Measurements from ENCODE around the gene RUBCN.

RUBCN gene

DNA sequence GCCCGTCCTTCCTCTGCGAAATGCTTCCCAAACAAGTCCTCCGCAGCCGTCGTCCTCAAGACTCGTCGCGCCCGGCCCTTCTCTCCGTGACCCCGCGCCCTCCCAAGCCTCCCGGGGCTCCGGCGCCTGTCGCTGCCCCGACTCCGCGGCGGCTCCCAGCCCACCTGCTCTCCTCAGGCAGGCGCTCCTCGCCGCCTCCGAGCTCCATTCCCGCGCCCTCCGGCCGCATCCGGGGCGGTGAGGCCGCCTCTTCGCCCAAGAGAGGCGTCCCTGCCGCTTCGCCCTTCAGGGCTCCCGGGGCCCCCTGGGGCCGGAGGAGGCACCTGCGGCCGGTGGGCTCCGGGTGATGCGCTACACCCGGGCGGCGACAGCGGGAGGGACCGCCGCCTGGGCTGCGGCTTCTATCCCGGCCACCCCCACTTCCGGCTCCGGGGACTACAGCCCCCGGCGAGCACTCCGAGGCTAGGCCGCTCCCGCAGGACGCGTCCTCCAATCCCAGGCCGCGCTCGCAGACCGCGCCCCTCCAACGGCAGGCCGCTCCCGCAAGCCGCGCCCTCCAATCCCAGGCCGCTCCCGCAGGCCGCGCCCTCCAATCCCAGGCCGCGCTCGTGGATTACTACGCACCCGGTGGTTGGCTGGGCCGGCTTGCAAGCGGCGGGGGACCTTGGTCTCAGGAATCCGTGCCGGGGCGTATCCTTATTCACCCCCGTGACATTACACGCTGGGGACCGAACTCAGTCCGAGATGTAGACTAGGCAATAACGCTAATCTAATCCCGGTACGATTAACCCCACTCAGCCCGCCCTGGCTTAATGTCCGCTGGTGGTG is at the start of gene RUBCN:
TSS of gene RUBCN (minus strand) at position 414 of the 828 bp plus-strand sequence. CDS start at position 229, 185 bp downstream.
- peak; percentile 81 to 87 for DNase-seq (ENCODE audit: low read depth in 2 of 2)

DNA sequence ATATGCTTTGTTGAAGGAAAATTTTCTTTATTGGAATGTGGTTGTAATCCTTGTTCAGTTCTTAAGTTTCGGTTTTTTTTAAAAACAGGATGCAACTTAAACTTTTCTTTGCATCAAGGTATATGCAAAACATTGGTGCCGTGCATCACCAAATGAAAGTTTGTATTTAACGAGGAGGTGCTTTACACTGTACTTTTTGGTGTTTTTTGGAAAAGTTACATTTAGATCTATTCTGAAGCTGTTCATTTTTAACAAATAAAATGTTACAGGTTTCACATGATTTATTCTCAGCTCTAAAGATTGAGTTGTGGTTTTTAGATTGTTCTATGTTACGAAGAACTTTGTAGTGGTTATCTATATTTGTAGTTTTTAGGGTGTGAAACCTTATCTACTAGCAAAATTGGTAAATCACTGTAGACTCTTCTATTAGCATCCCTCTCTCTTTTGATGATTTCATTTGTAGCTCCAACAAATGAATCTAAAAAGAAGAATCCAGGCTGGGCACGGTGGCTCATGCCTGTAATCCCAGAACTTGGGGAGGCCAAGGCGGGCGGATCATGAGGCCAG is 47.4 kb upstream of the RUBCN start:
- DNase-seq (ENCODE audit: low read depth in 2 of 2) = no peak

DNA sequence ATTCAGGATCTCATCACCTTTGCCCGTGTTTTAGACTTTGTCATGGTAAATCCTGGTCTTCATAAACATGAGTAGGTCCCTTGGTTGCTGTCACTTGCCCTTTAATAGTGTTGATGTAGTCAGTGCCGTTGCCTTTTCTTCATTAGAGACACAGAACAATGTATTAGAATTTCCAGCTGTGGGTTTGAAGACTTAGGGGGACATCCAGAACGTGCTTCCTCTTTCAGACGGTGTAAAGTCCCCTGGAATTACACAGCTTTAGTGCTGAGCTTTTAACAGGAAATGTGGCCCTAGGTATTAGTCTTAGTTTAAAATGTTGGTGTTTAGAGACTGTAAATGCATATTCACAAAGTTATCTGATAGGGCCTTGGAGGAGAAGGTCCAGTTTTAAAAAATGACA is 45.5 kb upstream of the RUBCN start:
- DNase-seq (ENCODE audit: low read depth in 2 of 2) = no peak

DNA sequence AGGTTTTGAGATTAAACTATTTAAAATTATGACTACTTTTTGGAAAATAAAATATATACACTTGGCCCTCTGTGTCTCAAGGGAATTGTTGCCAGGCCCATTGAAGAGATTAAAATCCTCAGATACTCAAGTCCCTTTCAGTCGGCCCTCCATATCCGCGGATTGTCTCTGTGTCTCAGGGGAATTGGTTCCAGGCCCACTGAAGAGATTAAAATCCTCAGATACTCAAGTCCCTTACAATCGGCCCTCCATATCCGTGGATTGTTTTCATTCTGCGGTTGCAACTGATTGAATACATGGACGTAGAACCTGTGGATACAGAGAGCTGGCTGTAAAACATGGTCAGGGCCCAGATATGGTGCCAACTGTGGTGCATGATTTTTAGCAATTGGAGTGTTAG is 38.6 kb upstream of the RUBCN start:
- no peak for DNase-seq (ENCODE audit: low read depth in 2 of 2)

DNA sequence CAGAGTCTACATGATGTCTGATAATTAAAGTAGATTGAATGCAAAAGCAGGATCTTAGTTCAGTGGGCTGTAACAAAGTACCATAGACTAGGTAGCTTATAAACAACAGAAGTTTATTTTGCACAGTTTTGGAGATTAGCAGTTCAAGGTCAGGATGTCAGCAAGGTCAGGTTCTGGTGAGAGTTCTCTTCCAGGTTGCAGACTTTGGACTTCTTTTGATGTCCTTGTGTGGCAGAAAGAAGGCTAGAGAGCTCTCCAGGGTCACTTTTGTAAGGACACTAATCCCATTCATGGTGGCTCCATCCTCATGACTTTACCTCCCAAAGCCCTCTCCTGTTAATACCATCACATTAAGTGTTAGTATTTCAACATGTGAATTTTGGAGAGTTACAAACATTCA is 25.1 kb upstream of the RUBCN start:
- DNase-seq (ENCODE audit: low read depth in 2 of 2) = no peak

DNA sequence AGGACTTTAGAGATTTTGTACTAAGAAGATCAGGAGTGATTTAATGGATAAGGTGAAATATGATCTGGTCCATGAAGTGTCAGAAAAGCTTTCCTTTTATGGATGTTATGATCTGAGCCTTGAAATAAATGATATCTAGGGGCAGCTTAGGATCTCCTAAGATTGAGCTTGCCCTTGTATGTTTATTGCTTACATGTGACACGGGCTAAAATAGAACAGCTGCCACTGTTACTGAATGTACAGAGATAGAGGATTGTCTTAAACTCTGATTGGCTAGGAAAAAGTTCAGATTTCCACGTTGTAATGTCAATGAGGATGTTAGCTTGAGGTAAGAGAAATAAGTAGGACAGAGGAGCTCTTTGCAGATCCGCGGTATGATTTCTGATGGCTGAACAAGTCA is 21.8 kb upstream of the RUBCN start:
- no peak for DNase-seq (ENCODE audit: low read depth in 2 of 2)

DNA sequence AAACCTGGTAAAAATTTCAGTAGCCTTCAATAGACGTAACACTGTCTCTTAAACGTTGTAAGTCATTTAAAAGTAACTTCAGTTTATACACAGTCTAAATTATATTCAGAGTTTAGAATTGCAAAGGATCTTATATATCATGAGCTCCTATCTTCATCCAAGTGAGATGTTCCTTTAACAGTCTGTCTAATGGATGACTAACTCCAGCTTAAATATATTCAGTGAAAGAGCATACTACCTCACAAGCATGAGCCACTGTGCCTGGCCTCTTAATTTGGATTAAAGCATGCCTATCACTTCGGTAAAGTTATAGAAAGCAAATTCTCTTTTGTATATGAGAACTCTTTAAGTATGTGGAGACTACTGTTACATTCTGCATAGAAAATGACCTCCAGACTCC is 20.0 kb upstream of the RUBCN start:
- DNase-seq (ENCODE audit: low read depth in 2 of 2) = no peak

DNA sequence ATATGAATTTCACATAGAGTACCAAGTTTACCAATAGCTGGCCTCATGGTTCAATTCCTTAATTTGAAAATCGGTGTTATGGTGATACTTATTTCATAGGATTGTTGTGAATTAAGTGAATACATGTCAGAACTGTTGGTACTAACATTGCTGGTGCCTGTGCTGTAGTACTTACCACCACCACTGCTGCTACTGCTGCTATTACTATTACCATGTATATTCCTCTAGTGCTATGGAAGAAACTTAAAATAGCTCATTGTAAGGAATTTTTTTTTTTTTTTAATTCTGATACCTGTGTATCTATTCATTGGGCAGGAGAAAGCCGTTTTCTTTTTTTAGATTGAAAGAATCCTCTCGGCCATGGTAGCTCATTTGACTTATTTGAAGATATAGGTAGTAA is 16.6 kb upstream of the RUBCN start:
- DNase-seq (ENCODE audit: low read depth in 2 of 2) = no peak

DNA sequence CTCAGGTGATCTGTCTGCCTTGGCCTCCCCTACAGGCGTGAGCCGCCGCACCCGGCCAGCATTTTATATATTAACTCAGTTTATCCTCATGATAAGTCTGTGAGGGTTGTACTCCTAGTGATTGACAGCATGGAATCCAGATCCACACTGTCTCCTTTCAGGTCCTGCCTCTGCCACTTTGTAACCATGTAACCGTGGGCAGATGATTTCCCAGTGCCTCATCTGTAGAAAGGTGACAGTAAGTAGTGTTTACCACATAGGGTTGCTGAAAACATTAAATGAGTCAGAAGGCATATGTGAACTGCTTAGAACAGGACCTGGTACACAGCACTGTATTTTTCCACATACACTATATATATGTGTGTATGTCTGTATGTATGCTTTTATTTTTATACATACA is 15.4 kb upstream of the RUBCN start:
- DNase-seq (ENCODE audit: low read depth in 2 of 2) = no peak

DNA sequence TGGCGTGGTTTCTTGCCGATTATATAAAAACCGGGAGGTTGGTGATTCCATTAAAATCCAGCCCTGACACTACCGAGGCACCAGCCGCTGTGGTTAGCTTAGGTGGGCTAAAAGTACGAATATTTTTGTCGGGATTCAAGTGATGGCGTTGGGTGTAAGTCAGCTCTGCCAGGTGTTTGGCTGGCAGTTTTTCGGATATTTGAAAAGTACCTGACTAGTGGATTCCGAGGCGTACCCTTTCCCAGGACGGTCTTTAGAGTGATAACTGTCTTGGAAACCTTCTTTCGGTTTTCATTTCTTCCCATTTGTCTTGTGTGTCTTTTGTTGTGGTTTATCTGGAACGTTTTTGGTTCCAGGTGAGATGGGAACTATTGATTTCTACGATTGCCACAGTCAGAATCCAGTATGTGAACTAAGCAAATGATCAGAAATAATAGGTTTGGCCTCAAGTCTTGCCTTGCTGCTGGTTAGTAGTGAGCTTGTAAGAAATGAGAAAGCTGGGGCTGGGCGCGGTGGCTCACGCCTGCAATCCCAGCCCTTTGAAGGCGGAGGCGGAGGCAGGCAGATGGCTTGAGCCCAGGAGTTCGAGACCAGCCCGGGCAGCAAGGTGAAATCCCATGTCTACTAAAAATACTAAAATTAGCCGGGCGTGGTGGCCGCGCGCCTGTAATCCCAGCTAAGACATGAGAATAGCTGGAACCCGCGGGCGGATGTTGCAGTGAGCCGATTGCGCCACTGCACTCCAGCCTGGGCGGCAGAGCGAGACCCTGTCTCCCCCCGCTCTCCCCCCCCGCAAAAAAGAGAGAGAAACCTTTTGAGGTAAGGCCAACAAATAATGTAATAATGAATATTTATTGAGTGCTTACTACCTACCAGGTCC is 14.4 kb upstream of the RUBCN start:
- DNase-seq (ENCODE audit: low read depth in 2 of 2) = peak in 1 of 2 donors; percentile 18

DNA sequence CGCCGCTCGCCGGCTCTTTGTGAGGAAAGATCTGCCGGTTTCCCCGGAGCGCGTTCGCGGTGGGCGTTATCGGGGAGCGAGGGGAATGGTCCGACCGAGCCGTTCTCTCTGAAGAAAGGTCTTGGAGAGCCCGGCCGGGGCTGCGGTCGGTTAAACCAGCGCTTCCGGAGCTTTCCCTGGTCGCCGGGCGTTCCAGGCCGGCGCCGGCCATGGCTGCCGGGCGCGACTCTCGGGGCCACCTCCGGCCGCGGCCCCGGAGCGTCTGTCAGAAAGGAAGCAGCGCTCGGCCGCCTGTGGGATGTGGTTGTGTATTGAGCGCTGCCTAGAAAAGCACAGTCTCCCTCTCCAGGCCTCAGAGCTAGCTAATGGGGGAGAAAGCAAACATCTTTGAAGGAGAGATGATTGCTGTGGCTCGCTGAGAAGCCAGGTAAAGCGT is 13.7 kb upstream of the RUBCN start:
- peak; percentile 18 to 26 for DNase-seq (ENCODE audit: low read depth in 2 of 2)

DNA sequence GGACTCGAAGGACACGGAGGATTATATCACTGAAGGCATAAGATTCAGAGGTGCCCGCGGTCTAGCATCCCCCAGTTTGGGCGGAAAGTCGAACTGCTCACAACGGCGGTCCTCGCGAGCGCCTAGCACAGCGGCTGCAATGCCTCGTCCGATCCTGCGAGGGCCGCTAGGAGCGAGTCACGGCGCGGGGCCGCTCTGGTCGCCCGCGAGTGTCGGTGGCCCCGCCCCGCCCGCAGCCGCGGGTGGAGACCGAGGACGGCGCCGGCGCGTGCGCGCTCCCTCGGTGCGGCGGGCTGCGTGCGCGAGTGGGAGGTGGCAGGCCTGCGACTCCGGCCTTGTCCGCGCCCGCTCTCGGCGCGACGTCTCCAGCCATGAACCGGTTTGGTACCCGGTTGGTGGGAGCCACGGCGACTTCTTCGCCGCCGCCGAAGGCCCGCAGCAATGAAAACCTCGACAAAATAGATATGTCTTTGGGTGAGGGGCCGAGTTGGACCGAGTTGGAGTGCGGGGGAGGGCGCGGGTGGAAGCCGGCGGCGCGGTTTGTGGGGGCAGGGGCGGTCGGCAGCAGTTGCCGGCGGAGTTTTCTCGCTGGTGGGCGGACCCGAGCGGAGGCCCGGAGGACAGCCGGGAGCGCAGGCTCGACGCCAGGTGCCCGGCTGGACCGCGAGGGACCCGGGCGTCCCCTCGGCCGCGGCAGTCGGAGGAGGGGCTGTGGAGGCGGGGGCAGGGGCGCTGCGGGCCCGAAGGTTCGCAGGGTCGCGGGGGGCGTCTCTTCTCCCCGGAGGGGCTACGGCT is 13.1 kb upstream of the RUBCN start, which contains the start of gene FYTTD1:
TSS of gene FYTTD1 (plus strand) at position 283 of the 795 bp plus-strand sequence. CDS start at position 372, 89 bp downstream.
- DNase-seq (ENCODE audit: low read depth in 2 of 2) = peak; percentile 74 to 79

DNA sequence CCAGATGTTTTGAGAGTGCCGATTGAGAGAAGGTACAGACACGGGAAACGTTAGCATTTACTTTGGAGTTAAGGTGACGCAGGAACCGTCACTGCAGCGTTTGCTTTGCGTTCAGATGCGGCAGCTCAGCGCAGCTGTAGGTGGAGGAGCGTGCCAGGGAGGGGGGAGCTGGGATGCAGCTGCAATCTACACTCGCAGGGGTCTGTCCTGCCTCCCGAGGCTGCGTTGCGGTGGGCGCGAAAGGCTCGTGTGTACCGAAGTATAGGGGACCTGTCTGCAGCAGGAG is 12.6 kb upstream of the RUBCN start:
- peak in 1 of 2 donors; percentile 37 for DNase-seq (ENCODE audit: low read depth in 2 of 2)

DNA sequence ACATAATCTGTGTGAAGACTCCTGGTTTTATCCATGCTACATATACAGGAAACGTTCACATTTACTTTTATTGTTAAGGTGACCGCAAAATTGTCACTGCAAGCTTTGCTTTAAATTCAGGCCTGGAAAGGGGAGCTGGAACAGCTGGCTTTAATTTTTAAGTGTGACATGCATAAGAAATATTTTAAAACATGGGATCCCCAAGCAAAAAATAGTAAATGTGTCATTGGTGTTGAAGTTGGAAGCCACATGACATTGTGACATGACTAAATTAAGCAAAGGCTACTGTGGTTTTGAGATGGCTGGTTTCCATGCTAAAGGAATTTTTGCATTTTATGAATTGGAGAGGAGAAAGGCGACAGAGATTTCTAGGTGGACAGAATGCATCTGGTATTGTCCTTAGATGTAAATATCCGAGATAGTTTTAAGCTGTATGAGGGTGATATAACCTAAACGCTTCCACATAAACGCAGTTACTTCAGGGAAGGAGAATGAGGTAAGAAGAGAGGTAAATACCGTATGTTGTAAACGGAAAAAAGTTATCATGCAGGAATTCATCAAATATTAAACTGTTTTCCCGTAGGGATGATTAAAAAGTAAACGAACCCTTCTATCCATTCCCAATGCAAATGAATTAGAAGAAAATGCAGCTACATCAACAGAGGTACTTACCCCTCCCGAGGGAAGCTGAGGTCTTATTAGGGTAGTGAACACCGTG is 12.1 kb upstream of the RUBCN start:
- DNase-seq (ENCODE audit: low read depth in 2 of 2) = no peak

DNA sequence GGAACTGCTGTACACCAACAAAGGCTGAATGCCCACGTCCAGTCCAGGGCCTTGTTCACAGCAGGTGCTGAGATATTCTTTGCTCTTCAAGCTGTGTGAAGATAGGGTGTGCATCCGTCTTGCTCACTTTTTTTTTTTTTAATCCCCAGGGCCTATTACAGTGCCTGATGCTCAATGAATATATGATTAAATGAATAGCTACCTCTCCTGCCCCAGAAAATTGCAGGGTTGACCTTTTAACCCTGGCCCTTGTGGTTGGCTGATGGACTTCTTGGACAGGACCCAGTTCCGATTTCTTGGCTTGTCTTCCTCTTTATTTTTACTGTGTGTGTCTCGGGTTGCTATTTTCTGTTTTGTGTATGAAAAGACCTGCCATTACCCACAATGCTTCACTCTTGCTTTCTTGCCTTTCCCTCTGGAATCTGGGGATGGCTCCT is 10.1 kb upstream of the RUBCN start:
- no peak for DNase-seq (ENCODE audit: low read depth in 2 of 2)

DNA sequence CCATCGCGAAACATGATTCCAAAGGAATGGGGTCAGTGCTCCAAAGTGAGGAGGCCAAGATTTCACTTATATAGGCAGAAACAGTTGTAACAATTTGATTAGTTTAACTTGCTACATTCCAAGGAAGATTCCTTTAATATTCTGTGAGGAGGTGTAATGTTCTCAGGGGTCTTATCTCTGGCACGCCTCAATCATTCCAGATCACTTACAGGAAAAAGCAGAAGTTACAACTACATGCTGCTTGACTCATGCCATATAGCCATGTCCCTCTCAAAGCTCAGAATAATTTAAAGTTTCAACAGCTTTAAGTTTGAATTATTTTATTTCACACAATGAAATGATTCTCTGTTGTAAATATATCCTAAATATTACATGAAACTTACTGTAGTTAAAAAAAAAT is 9.5 kb upstream of the RUBCN start:
- DNase-seq (ENCODE audit: low read depth in 2 of 2) = no peak

DNA sequence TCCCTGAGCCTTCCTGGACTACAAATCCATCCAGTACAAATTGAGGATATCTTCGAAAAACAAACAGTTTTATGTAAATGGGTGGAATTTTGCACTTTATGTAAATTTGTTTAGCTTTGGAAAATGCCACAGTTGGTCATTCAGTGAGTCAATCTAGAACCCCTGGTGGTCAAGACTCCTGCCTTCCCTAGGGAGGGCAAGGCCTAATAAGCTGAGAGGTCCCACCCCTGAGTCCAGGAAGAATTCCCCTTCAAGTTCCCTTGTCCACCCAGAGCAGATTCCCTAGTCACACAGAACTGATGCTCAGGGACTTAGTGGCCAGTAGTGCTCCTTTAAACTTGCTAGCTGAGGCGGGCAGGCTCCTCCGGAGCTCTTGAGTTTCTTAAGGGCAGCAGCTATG is 6.1 kb upstream of the RUBCN start:
- DNase-seq (ENCODE audit: low read depth in 2 of 2) = no peak

DNA sequence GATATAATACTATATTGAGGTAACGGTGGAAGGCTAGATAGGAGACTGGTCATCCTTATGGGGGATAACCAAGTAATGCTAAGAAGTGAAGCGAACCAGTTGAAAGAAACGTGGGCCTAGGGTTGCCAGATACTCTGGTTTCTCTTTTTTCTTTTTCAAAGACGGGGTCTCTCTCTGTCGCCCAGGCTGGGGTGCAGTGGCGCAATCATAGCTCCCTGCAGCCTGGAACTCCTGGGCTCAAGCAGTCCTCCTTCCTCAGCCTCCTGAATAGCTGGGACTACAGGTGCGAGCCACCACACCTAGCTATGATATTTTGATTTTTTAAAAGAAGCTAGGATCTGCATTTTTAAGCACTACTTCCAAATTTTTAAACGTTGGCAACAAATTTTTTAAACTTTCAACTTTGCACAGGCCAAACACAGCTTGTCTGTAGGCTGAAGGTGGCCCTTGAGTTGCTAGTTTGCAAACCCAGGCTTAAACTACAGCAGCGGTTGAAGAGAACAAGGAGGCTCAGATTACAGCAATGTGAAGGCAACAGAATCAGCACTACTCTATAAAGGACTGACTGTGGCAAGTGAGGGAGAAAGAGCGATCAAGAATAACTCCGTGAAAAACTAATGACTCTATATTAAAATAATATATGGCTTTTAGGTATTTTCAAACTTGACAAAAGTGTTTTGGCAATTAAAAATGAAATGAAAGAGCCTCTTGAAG is 1.2 kb upstream of the RUBCN start:
- no peak for DNase-seq (ENCODE audit: low read depth in 2 of 2)

DNA sequence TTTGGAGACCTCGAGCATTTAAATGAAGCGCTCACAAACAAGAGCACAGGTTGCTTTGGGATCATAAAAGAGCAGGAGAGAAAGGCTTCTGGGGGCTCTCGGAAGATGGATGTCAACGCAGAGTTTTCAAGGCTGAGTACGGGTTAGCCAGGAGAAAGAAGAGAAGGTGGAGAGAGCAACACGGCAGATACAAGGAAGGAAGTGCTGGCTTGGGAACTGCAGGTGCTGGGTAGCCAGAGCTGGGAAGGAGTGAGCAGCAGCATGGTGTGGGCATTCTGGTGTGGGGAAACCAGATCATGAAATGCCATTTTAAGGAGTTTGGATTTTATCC is 580 bp upstream of the RUBCN start:
- no peak for DNase-seq (ENCODE audit: low read depth in 2 of 2)

DNA sequence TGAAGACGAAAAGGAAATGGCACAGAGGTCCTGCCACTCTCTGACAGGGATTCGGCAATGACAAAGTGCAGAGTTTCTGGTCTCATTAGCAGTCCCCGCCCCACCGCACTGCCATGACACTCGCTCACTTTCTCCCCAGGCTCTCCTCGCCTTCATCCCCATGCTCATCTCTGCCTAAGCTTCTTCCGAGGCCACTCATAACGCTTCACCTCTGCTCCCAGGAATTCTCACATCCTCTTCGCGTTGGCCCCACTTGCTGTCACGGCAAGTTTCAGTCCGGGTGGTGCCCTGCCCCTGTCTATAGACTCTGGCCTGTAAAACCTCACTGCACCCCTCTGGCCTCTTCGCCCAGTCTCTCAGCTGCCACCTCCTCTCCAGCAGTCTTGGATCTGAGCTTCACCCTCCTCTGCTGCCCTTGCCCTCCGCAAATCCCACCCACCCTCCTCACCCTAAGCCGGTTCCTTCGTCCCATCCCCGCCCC is 654 bp downstream of the RUBCN start:
- DNase-seq (ENCODE audit: low read depth in 2 of 2) = peak in 1 of 2 donors; percentile 41
